GM21526 (cell line): ENCODE data around the gene RPL23.

Source experiments
- ATAC-seq: cut with Tn5 transposase; IDR thresholded peaks from one replicate; pipeline ENCODE4 v1.9.1; 2021; ENCODE audit warnings: moderate library complexity; ENCODE audit not compliant: unreplicated experiment, low FRiP score

Gene RPL23

GRCh38 chr17:38800237-38800760 lies 53.2 kb downstream of the RPL23 start:
- no peak for ATAC-seq

GRCh38 chr17:38799501-38800236 lies 53.9 kb downstream of the RPL23 start, which contains the start of gene PIP4K2B:
TSS of gene PIP4K2B (minus strand) at chr17:38799556. CDS start at chr17:38799424, 132 bp downstream.
- peak; percentile 75 for ATAC-seq

- peak; percentile 29 for ATAC-seq
These were observed 54.7 kb downstream of the RPL23 start for GRCh38 chr17:38798614-38799500.
